Measurements from ENCODE around the gene KCNQ1.

KCNQ1 gene

GRCh38 chr11:2777386-2777785 is 332.6 kb downstream of the KCNQ1 start:
- DNase-seq (ENCODE audit: low read depth): no peak
- no peak overlapping the region for H3K4me3 ChIP-seq (ENCODE audit: low read depth, low read length)
- no peak for TF ChIP-seq CTCF (IDR thresholded peaks at IDR 0.05; ENCODE audit: insufficient read depth, low read depth, low read length, missing control alignments)

- TF ChIP-seq CTCF (IDR thresholded peaks at IDR 0.05; ENCODE audit: insufficient read depth, low read depth, low read length, missing control alignments): no peak
- DNase-seq (ENCODE audit: low read depth): no peak
- no peak overlapping the region for H3K4me3 ChIP-seq (ENCODE audit: low read depth, low read length)
These were observed 333.2 kb downstream of the KCNQ1 start for GRCh38 chr11:2777871-2778629.

GRCh38 chr11:2778630-2779498 is 334.1 kb downstream of the KCNQ1 start:
- no peak for TF ChIP-seq CTCF (IDR thresholded peaks at IDR 0.05; ENCODE audit: insufficient read depth, low read depth, low read length, missing control alignments)
- DNase-seq (ENCODE audit: low read depth): peak; percentile 80
- no peak overlapping the region for H3K4me3 ChIP-seq (ENCODE audit: low read depth, low read length)

GRCh38 chr11:2779499-2779980 is 334.7 kb downstream of the KCNQ1 start:
- no peak for DNase-seq (ENCODE audit: low read depth)
- H3K4me3 ChIP-seq (ENCODE audit: low read depth, low read length): no peak overlapping the region
- TF ChIP-seq CTCF (IDR thresholded peaks at IDR 0.05; ENCODE audit: insufficient read depth, low read depth, low read length, missing control alignments): no peak

GRCh38 chr11:2779981-2780849 is 335.4 kb downstream of the KCNQ1 start:
- TF ChIP-seq CTCF (IDR thresholded peaks at IDR 0.05; ENCODE audit: insufficient read depth, low read depth, low read length, missing control alignments): no peak
- no peak overlapping the region for H3K4me3 ChIP-seq (ENCODE audit: low read depth, low read length)
- DNase-seq (ENCODE audit: low read depth): no peak

GRCh38 chr11:2780850-2781407 is 336.1 kb downstream of the KCNQ1 start:
- no peak for DNase-seq (ENCODE audit: low read depth)
- no peak overlapping the region for H3K4me3 ChIP-seq (ENCODE audit: low read depth, low read length)
- no peak for TF ChIP-seq CTCF (IDR thresholded peaks at IDR 0.05; ENCODE audit: insufficient read depth, low read depth, low read length, missing control alignments)
